ENCODE data around the gene TDRD7.

The TDRD7 gene

DNA sequence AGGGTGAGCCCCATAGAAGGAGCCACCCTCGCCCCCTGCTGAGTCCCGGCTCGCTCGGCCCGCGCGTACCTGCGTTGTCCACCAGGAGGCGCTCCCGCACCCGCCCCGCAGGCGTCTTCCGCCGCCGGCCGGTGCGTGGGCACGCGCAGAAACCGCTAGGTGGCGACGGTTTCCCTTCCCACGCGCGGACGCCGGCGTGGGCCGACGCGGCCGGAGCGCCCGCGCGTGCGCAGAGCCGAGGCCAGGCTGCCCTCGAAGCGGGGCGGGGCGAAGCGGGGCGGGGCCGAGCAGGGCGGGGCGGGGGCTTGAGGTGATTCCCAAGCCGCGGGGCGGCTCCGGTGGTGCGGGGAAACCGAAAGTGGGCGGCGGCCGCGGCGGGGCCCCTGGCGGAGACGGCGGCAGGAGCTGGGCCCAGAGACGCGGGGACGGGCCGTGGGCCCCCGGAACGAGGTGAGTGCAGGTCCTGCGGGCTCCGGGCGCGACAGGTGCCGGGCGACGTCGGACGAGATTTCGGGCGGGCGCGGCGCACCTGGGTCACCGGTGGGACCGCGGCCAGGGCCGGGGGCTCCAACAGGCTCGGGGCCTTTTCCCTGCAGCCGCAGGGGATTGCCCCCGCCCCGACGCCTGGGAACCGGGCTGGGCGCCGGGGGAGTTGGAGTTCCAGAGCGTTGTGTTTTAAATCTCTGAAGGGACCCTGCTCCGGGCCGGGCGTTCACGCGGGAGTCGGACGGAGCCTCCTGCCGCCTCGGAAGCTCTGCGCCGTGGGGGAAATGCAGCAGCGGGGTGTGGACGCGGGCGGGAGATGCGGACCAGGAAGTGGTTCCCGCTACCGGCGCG, at the start of gene TDRD7:
Gene TDRD7 (plus strand): TSS at position 308 of the 837 bp plus-strand sequence. CDS start 16,370 bp downstream, outside the sequence.
- Histone ChIP-seq H3K9me3 (ENCODE audit: severe bottlenecking) (peaks cover 2% of the 10 kb centered on the region), H3K4me3 (ENCODE audit: severe bottlenecking) (peak within 1 kb of the TSS; percentile 78), H3K36me3 (ENCODE audit: low read depth) (no peaks in the 10 kb centered on the region), H3K27ac (ENCODE audit: poor library complexity, severe bottlenecking) (no peak within 1 kb of the TSS), H3K27me3 (ENCODE audit: insufficient read depth, poor library complexity, severe bottlenecking) (no peaks in the 10 kb centered on the region), H3K4me1 (ENCODE audit: insufficient read depth, poor library complexity, severe bottlenecking) (no peaks in the 10 kb centered on the region)
- DNase-seq (ENCODE audit: low spot score), result peak; percentile 62
- TF ChIP-seq CTCF (IDR thresholded peaks at IDR 0.05; ENCODE audit: poor library complexity, severe bottlenecking), result peak; percentile 98
- ATAC-seq (ENCODE audit: low read depth), result peak; percentile 75

- DNase-seq (ENCODE audit: low spot score) (no peak), ATAC-seq (ENCODE audit: low read depth) (no peak)
- H3K36me3 ChIP-seq (ENCODE audit: low read depth), result no peaks in the 10 kb centered on the region
- no peak overlapping the region for H3K4me3 ChIP-seq (ENCODE audit: severe bottlenecking)
- no peaks in the 10 kb centered on the region for H3K9me3 ChIP-seq (ENCODE audit: severe bottlenecking)
- no peaks in the 10 kb centered on the region for H3K4me1 ChIP-seq (ENCODE audit: insufficient read depth, poor library complexity, severe bottlenecking)
- TF ChIP-seq CTCF (IDR thresholded peaks at IDR 0.05; ENCODE audit: poor library complexity, severe bottlenecking), result no peak
- H3K27ac ChIP-seq (ENCODE audit: poor library complexity, severe bottlenecking), result no peak overlapping the region
- H3K27me3 ChIP-seq (ENCODE audit: insufficient read depth, poor library complexity, severe bottlenecking), result no peaks in the 10 kb centered on the region
Measured at GRCh38 chr9:97362777-97363545, 48.9 kb upstream of the TDRD7 start.

GRCh38 chr9:97363661-97364299, 48.1 kb upstream of the TDRD7 start:
- Histone ChIP-seq H3K27me3 (ENCODE audit: insufficient read depth, poor library complexity, severe bottlenecking) (no peaks in the 10 kb centered on the region), H3K9me3 (ENCODE audit: severe bottlenecking) (no peaks in the 10 kb centered on the region), H3K27ac (ENCODE audit: poor library complexity, severe bottlenecking) (no peak overlapping the region), H3K4me3 (ENCODE audit: severe bottlenecking) (no peak overlapping the region), H3K4me1 (ENCODE audit: insufficient read depth, poor library complexity, severe bottlenecking) (no peaks in the 10 kb centered on the region), H3K36me3 (ENCODE audit: low read depth) (no peaks in the 10 kb centered on the region)
- no peak for ATAC-seq (ENCODE audit: low read depth)
- no peak for TF ChIP-seq CTCF (IDR thresholded peaks at IDR 0.05; ENCODE audit: poor library complexity, severe bottlenecking)
- DNase-seq (ENCODE audit: low spot score), result no peak

GRCh38 chr9:97364769-97365490, 47.0 kb upstream of the TDRD7 start:
- Histone ChIP-seq H3K27me3 (ENCODE audit: insufficient read depth, poor library complexity, severe bottlenecking) (no peaks in the 10 kb centered on the region), H3K4me1 (ENCODE audit: insufficient read depth, poor library complexity, severe bottlenecking) (no peaks in the 10 kb centered on the region), H3K27ac (ENCODE audit: poor library complexity, severe bottlenecking) (no peak overlapping the region), H3K4me3 (ENCODE audit: severe bottlenecking) (no peak overlapping the region), H3K36me3 (ENCODE audit: low read depth) (no peaks in the 10 kb centered on the region), H3K9me3 (ENCODE audit: severe bottlenecking) (peaks cover 2% of the 10 kb centered on the region)
- ATAC-seq (ENCODE audit: low read depth) (peak; percentile 53; the same call in 2 of the 3 replicates), DNase-seq (ENCODE audit: low spot score) (no peak)
- no peak for TF ChIP-seq CTCF (IDR thresholded peaks at IDR 0.05; ENCODE audit: poor library complexity, severe bottlenecking)
